Measurements from ENCODE around the gene TLE1.

TLE1 gene

GRCh38 chr9:81575956-81576355, 113.4 kb downstream of the TLE1 start:
- Histone ChIP-seq H3K9me3 (ENCODE audit: severe bottlenecking) (no peaks in the 10 kb centered on the region), H3K36me3 (ENCODE audit: low read depth) (no peaks in the 10 kb centered on the region; the same call in 1 of the 2 replicates), H3K4me3 (ENCODE audit: severe bottlenecking) (no peak overlapping the region), H3K4me1 (ENCODE audit: insufficient read depth, poor library complexity, severe bottlenecking) (no peaks in the 10 kb centered on the region), H3K27me3 (ENCODE audit: insufficient read depth, poor library complexity, severe bottlenecking) (no peaks in the 10 kb centered on the region), H3K27ac (ENCODE audit: poor library complexity, severe bottlenecking) (no peak overlapping the region)
- ATAC-seq (ENCODE audit: low read depth) = no peak
- no peak for DNase-seq (ENCODE audit: low spot score)
- TF ChIP-seq, protein P1, sequence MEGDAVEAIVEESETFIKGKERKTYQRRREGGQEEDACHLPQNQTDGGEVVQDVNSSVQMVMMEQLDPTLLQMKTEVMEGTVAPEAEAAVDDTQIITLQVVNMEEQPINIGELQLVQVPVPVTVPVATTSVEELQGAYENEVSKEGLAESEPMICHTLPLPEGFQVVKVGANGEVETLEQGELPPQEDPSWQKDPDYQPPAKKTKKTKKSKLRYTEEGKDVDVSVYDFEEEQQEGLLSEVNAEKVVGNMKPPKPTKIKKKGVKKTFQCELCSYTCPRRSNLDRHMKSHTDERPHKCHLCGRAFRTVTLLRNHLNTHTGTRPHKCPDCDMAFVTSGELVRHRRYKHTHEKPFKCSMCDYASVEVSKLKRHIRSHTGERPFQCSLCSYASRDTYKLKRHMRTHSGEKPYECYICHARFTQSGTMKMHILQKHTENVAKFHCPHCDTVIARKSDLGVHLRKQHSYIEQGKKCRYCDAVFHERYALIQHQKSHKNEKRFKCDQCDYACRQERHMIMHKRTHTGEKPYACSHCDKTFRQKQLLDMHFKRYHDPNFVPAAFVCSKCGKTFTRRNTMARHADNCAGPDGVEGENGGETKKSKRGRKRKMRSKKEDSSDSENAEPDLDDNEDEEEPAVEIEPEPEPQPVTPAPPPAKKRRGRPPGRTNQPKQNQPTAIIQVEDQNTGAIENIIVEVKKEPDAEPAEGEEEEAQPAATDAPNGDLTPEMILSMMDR (IDR thresholded peaks at IDR 0.05; ENCODE audit: poor library complexity, severe bottlenecking) = no peak

DNA sequence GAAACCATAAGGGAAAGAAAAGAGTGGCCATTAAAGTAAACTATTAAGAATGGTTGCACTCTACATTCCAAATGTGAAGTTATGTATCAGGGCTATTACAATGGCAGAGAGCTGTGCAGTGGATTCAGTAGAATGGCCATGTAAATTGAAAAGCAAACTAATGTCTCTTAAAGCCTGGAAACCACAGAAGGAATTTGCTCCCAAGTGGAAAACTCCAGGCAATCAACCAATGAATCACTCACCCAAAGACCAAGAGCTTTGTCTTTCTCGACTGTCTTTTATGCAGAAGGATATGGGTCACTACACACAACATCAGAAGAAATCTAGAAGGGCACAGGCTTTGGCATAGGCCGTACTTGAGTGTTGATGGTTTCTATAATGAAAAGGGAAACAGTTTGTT, 114.9 kb downstream of the TLE1 start:
- TF ChIP-seq, protein P1 (IDR thresholded peaks at IDR 0.05; ENCODE audit: poor library complexity, severe bottlenecking) = no peak
- Histone ChIP-seq H3K9me3 (ENCODE audit: severe bottlenecking) (no peaks in the 10 kb centered on the region), H3K4me1 (ENCODE audit: insufficient read depth, poor library complexity, severe bottlenecking) (no peaks in the 10 kb centered on the region), H3K36me3 (ENCODE audit: low read depth) (no peaks in the 10 kb centered on the region), H3K27me3 (ENCODE audit: insufficient read depth, poor library complexity, severe bottlenecking) (no peaks in the 10 kb centered on the region), H3K4me3 (ENCODE audit: severe bottlenecking) (no peak overlapping the region), H3K27ac (ENCODE audit: poor library complexity, severe bottlenecking) (no peak overlapping the region)
- ATAC-seq (ENCODE audit: low read depth) (no peak), DNase-seq (ENCODE audit: low spot score) (no peak)

- no peaks in the 10 kb centered on the region for H3K4me1 ChIP-seq (ENCODE audit: insufficient read depth, poor library complexity, severe bottlenecking)
- no peaks in the 10 kb centered on the region for H3K36me3 ChIP-seq (ENCODE audit: low read depth)
- H3K9me3 ChIP-seq (ENCODE audit: severe bottlenecking) = no peaks in the 10 kb centered on the region
- TF ChIP-seq, protein P1 (IDR thresholded peaks at IDR 0.05; ENCODE audit: poor library complexity, severe bottlenecking) = no peak
- no peak overlapping the region for H3K27ac ChIP-seq (ENCODE audit: poor library complexity, severe bottlenecking)
- H3K27me3 ChIP-seq (ENCODE audit: insufficient read depth, poor library complexity, severe bottlenecking) = no peaks in the 10 kb centered on the region
- DNase-seq (ENCODE audit: low spot score) = no peak
- no peak overlapping the region for H3K4me3 ChIP-seq (ENCODE audit: severe bottlenecking)
- no peak for ATAC-seq (ENCODE audit: low read depth)
Measured at GRCh38 chr9:81573415-81574321, 115.7 kb downstream of the TLE1 start.

DNA sequence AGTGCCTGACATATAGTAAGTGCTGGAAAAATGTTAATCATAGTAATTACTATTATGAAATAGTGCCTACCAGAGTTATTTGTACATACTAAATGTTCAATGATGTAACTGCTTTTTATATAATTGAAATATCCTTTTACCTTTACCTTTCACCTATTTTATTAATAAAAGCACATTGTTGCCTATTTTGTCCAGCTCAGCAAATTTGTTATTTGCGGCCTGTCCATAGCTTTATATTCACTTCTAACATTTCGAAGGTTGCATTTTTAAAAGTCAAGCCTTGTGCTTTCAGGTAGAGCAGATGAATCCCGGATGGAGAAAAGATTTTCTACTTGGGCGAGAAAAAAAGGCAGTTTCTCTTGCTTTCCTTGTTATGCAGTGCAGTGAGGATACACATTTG, 119.3 kb downstream of the TLE1 start:
- DNase-seq (ENCODE audit: low spot score) (no peak), ATAC-seq (ENCODE audit: low read depth) (no peak)
- H3K4me1 ChIP-seq (ENCODE audit: insufficient read depth, poor library complexity, severe bottlenecking) = no peaks in the 10 kb centered on the region
- H3K27me3 ChIP-seq (ENCODE audit: insufficient read depth, poor library complexity, severe bottlenecking) = no peaks in the 10 kb centered on the region
- no peaks in the 10 kb centered on the region for H3K9me3 ChIP-seq (ENCODE audit: severe bottlenecking)
- H3K4me3 ChIP-seq (ENCODE audit: severe bottlenecking) = no peak overlapping the region
- no peaks in the 10 kb centered on the region for H3K36me3 ChIP-seq (ENCODE audit: low read depth)
- TF ChIP-seq, protein P1 (IDR thresholded peaks at IDR 0.05; ENCODE audit: poor library complexity, severe bottlenecking) = no peak
- H3K27ac ChIP-seq (ENCODE audit: poor library complexity, severe bottlenecking) = no peak overlapping the region
